ENCODE measurements around the gene CST6.

DNA sequence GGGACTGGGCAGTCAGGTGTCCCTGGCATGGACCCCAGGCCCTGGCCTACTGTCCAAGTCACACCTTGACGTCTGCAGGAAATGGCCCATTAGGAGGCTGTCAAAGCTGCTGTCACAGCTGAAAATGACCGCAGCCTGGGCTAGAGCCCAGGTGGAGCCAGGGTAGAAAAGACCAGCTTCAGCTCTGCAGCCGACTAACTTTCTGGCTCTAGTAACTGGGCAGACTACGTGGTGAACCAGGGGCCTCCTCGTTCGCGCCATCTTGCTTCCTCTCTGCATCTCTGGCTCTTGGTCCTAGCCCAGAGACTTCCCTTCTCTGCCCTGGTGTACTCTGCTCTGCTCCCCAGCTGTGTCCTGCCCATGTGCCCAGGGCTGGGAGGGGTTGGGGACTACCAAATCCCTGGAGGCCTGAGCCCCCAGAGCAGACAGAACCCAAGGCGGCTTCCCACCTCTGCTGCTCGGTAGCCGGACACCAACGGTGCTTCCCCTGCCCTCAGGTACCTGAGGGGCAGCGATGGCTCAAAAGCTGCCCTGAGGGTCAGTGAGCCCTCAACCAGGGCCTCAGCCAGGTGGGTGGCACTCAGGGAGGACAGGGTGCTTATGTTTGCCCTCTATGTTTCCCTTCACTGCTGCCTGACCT lies 30.6 kb upstream of the CST6 start:
- TF ChIP-seq, protein P1, sequence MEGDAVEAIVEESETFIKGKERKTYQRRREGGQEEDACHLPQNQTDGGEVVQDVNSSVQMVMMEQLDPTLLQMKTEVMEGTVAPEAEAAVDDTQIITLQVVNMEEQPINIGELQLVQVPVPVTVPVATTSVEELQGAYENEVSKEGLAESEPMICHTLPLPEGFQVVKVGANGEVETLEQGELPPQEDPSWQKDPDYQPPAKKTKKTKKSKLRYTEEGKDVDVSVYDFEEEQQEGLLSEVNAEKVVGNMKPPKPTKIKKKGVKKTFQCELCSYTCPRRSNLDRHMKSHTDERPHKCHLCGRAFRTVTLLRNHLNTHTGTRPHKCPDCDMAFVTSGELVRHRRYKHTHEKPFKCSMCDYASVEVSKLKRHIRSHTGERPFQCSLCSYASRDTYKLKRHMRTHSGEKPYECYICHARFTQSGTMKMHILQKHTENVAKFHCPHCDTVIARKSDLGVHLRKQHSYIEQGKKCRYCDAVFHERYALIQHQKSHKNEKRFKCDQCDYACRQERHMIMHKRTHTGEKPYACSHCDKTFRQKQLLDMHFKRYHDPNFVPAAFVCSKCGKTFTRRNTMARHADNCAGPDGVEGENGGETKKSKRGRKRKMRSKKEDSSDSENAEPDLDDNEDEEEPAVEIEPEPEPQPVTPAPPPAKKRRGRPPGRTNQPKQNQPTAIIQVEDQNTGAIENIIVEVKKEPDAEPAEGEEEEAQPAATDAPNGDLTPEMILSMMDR (IDR thresholded peaks at IDR 0.05; ENCODE audit: insufficient read depth, low read depth, low read length): no peak
- TF ChIP-seq EZH2 (IDR thresholded peaks at IDR 0.05; ENCODE audit: insufficient read depth, low read length): no peak
